Aorta (tissue), 5 donors: ENCODE results near the gene CTF1. TPM values are rescaled to one million over a fixed set of nuclear protein-coding genes. Genes with fewer than 3 reads are reported as not detected.
"Not testable (repeated sequence)": the region's sequence is repeated elsewhere in the genome, so short reads cannot be mapped to it uniquely, and the experiment has no call there.

Experiments
- ATAC-seq: fragments of 200-7000 bp; cut with Tn5 transposase; one replicate; pipeline ENCODE4 v1.9.1; 2022; ENCODE audit warnings: moderate library complexity; ENCODE audit not compliant: low FRiP score
- DNase-seq, 2 donors: peaks; one replicate each; pipeline ENCODE4 v3.0.0-alpha.2; 2020
- H3K27ac ChIP-seq, 2 donors: one replicate each; pipeline ENCODE4 v1.5.1; 2013; ENCODE audit warnings: low read length in 2 of 2, mild to moderate bottlenecking in 2 of 2, moderate library complexity in 2 of 2, control low read depth in 1 of 2, inconsistent platforms in 1 of 2, low read depth in 1 of 2
- H3K27me3 ChIP-seq, 2 donors: one replicate each; pipeline ENCODE4 v1.6.1; 2013; ENCODE audit warnings: control low read depth in 1 of 2, low read length in 1 of 2, mild to moderate bottlenecking in 1 of 2, moderate library complexity in 1 of 2; ENCODE audit not compliant: insufficient read depth in 2 of 2, control insufficient read depth in 1 of 2
- H3K36me3 ChIP-seq, 2 donors: one replicate each; pipeline ENCODE4 v1.6.1; 2013; ENCODE audit warnings: control low read depth in 1 of 2, low read length in 1 of 2, mild to moderate bottlenecking in 1 of 2; ENCODE audit not compliant: insufficient read depth in 2 of 2, control insufficient read depth in 1 of 2
- H3K4me1 ChIP-seq, 2 donors: one replicate each; pipeline ENCODE4 v1.6.1; 2013; ENCODE audit warnings: low read length in 2 of 2, control low read depth in 1 of 2, mild to moderate bottlenecking in 1 of 2, moderate library complexity in 1 of 2; ENCODE audit not compliant: insufficient read depth in 2 of 2, control insufficient read depth in 1 of 2
- H3K4me3 ChIP-seq, 2 donors: one replicate each; pipeline ENCODE4 v1.5.1; 2013; ENCODE audit warnings: low read length in 2 of 2, control low read depth in 1 of 2, mild to moderate bottlenecking in 1 of 2
- H3K9me3 ChIP-seq: one replicate; pipeline ENCODE4 v1.6.1; 2013; ENCODE audit warnings: mild to moderate bottlenecking, low read length; ENCODE audit not compliant: control insufficient read depth
- WGBS, 2 donors: extraction: QIAGEN DNeasy Blood & Tissue Kit; methylation state at CpG; one replicate each; pipeline ENCODE4 v1.1.7; 2013; 5-methylcytosine and 5-hydroxymethylcytosine counted together
- intact Hi-C, 2 donors: fragments of 100-400 bp; cut with DNase I; formaldehyde crosslinking; loops; one replicate each; pipeline versions ENCODE4 v1.14.2 to v1.15.0; 2022
- polyA plus RNA-seq, 2 donors: library from polyadenylated mRNA; stranded (reverse); fragments of 200-250 nt; gene quantifications; one replicate each; pipeline ENCODE4 v1.2.3, GENCODE V29; 2013
- total RNA-seq, 2 donors: library from RNA; stranded (reverse); fragmentation: NEBNext Ultra II Directional; extraction: Animal tissue kit (Norgen Biotek cat#: 25700); gene quantifications; one replicate each; pipeline ENCODE4 v1.2.1, GENCODE V29; 2021
- donor health status: healthy with polysubstance abuse.
- donor health status: Bipolar disorder and iron deficiency.
- donor health status: DM: no; HTN: no; CAD: no.
- donor health status: DM: no; HTN: no; CAD: no.
- donor health status: DM: yes; HTN: yes; CAD: no.

CTF1 gene
- total and polyA plus RNA-seq, 4 donors: 6.2 to 7.9 (median 6.8) TPM

DNA sequence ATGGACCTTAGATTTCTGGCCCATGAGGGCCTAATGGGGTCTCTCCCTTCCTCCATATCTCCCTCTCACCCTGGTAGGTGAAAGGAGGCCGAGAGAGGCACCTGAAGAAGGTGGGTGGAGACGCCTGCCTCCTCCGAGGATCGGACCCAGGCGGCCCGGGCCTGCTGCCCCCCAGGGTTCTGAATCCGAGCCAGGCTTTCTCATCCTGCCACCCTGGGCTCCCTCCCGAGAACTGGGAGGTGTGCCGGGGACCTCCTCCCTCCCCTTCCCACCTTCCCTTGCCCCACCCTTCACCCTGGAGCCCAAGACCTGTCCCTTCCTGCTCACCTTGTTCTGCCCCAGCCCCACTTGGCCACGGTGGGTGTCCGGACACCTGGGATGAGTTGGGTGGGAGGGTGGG is 32.0 kb downstream of the CTF1 start:
- Histone ChIP-seq H3K27me3 (no peaks in the 10 kb centered on the region), H3K27ac (no peak overlapping the region), H3K4me3 (no peak overlapping the region), H3K36me3 (peaks cover 0 to 2% of the 10 kb centered on the region in 2 donors), H3K4me1 (no peaks in the 10 kb centered on the region), H3K9me3 (no peaks in the 10 kb centered on the region)
- 83 to 89% methylated on average over 11 of the region's 11 CpGs for WGBS, 2 donors
- no peak for ATAC-seq
- no peak for DNase-seq
- intact Hi-C loops: no loop called here

DNA sequence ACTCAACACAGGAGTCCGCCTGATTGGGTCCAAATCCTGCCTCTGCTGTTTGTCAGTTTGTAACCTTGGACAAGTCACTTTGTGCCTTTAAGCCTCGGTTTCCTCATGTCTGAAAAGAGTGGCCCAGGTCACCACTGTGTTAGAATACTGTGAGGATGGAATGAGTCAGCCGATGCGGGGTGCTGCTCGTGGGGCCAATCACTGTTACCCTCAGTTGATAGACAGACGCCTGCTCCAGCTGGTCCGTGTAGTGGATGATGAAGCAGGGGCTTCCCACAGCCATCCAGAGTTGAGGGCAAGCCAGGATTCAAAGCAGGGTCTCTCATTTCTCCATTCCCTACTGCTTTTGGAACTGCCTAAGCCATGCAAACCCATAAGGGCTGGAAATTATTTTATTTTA is 32.8 kb downstream of the CTF1 start:
- Histone ChIP-seq H3K4me3 (no peak overlapping the region), H3K27me3 (no peaks in the 10 kb centered on the region), H3K9me3 (no peaks in the 10 kb centered on the region), H3K36me3 (peaks cover 0 to 2% of the 10 kb centered on the region in 2 donors), H3K27ac (no peak overlapping the region), H3K4me1 (no peaks in the 10 kb centered on the region)
- intact Hi-C loops: no loop called here
- 76 to 79% methylated on average over 7 of the region's 7 CpGs for WGBS, 2 donors
- no peak for ATAC-seq
- no peak for DNase-seq

DNA sequence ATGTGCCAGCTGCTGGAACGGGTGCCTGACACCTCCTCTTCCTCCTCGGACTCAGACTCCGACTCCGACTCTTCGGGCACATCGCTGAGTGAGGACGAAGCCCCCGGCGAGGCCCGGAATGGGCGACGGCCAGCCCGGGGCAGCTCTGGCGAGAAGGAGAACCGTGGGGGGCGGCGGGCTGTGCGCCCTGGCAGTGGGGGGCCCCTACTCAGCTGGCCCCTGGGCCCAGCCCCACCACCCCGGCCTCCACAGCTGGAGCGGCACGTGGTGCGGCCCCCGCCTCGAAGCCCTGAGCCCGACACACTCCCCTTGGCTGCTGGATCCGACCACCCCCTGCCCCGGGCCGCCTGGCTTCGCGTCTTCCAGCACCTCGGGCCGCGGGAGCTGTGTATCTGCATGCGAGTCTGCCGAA is 33.8 kb downstream of the CTF1 start:
- Histone ChIP-seq H3K27me3 (no peaks in the 10 kb centered on the region), H3K36me3 (peaks cover 0 to 2% of the 10 kb centered on the region in 2 donors)

DNA sequence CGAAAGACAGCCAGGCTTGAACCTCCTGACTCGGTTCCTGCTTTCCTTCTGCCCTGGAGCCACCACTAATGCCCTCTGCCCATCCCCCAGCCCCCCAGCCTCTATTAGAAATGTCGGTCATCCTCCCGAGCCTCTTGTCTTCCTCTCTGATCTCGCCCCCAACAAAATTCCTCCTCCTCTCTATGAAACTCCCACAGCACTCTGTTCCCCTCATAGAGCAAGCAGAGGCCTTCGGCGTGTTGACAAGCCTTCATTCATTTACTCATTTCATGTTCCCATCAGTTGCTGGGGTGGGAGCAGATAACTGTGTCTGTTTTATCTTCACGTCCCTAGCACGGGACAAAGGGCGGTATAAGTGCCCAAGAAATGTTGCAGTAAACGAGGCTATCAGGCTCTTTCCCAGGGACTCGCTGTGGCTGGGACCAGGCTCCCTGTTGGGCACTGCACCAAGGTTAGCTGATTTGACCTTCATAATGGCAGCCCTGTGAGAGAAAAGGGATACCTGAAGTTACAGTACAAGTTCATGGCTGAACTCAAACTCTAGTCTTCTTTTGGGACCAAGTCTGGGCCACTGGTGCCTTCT is 34.7 kb downstream of the CTF1 start:
- Histone ChIP-seq H3K36me3 (peaks cover 0 to 2% of the 10 kb centered on the region in 2 donors), H3K27ac (no peak overlapping the region), H3K4me1 (no peaks in the 10 kb centered on the region), H3K9me3 (no peaks in the 10 kb centered on the region), H3K4me3 (no peak overlapping the region), H3K27me3 (no peaks in the 10 kb centered on the region)
- intact Hi-C loops: no loop called here
- ATAC-seq (no peak), DNase-seq (no peak)
- WGBS, 2 donors: 73% methylated on average over 12 of the region's 12 CpGs

More for the DNA sequence above, 33.8 kb downstream of the CTF1 start:
- intact Hi-C loops: no loop called here
- Histone ChIP-seq H3K4me3 (no peak overlapping the region), H3K9me3 (no peaks in the 10 kb centered on the region), H3K4me1 (no peaks in the 10 kb centered on the region), H3K27ac (no peak overlapping the region)
- WGBS, 2 donors: 92 to 93% methylated on average over 34 to 35 of the region's 35 CpGs
- ATAC-seq (no peak), DNase-seq (no peak)

DNA sequence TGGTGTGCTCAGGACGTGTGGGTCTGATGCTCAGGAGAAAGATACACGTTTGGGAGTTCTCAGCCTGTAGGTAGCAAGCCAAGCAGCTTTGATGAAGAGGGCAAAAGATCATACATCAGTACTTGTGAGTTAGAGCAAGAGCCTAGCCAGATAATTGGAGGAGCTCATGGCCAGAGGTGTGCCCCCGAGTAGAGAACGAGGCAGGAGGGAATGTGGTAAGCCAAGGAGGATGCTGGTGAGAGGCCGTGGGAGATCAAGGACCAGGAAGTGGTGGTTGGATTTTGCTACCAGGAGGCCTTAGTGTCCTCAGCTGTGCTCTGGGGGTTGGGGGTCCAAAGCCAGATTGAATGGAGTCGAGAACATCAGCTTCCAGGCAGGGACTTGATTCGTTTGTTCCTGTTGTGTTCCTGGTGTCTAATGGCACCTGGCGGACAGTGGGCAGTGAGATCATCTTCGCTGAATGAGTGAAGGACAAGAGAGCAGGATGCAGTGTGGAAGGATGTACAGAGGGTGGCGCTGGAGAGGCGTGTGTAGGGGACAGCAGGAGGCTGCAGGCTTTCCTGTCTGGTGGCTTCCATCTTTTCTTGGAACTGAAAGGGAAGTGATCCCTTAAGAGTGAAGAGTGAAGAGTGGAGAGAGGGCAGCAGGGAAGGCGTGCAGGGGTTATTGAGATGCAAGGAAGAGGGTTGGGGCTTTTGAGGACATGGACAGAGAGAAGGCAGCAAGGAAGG is 38.6 kb downstream of the CTF1 start:
- intact Hi-C loops: no loop called here
- Histone ChIP-seq H3K27ac (no peak overlapping the region), H3K4me1 (no peaks in the 10 kb centered on the region), H3K27me3 (no peaks in the 10 kb centered on the region), H3K9me3 (no peaks in the 10 kb centered on the region), H3K4me3 (no peak overlapping the region), H3K36me3 (peaks cover 0 to 2% of the 10 kb centered on the region in 2 donors)
- ATAC-seq (peak; percentile 14), DNase-seq (no peak)
- WGBS, 2 donors: 69% methylated on average over 12 of the region's 12 CpGs

DNA sequence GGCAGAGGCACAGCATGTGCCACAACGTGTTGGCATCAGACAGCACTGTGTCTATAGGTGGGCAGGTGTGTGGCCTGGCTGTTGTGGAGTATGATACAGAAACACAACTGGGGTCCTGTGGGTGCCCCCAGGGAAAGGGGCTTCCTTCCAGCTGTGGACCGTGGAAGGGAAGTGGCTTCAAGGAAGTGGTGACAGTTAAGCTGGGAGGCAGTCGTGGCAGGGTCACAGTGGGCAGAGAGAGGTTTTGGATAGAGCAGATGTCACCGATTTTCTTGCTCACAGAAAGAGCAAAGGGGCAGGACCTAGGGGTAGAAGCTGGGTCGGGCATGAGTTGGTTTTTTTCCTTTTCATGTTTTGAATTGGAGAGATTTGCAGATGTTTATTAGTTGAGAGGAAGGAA is 41.3 kb downstream of the CTF1 start:
- Histone ChIP-seq H3K27ac (peak overlapping the region in 1 of 2 donors; percentile 85), H3K9me3 (no peaks in the 10 kb centered on the region), H3K4me3 (no peak overlapping the region), H3K36me3 (no peaks in the 10 kb centered on the region), H3K27me3 (no peaks in the 10 kb centered on the region), H3K4me1 (no peaks in the 10 kb centered on the region)
- WGBS, 2 donors: 35 to 37% methylated on average over 5 of the region's 5 CpGs
- ATAC-seq: no peak
- no peak for DNase-seq
- intact Hi-C loops: no loop called here

DNA sequence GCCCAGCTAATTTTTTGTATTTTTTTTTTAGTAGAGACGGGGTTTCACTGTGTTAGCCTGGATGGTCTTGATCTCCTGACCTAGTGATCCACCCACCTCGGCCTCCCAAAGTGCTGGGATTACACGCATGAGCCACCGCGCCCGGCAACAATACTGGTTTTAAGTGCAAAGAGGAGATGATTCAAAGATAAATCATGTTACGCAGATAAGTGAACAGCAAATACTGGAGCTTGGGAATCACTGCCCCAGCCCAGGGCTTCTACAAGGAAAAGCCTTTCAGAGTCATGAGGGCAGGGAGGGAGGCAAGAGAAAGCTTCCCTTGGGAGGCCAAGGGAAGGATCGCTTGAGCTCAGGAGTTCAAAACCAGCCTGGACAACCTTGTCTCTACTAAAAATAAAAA is 43.2 kb downstream of the CTF1 start:
- H3K27me3 ChIP-seq, DNase-seq, H3K4me1 ChIP-seq, H3K36me3 ChIP-seq, H3K4me3 ChIP-seq, intact Hi-C loops, H3K9me3 ChIP-seq, H3K27ac ChIP-seq, ATAC-seq: not testable (repeated sequence)
- 94 to 96% methylated on average over 8 of the region's 8 CpGs for WGBS, 2 donors

DNA sequence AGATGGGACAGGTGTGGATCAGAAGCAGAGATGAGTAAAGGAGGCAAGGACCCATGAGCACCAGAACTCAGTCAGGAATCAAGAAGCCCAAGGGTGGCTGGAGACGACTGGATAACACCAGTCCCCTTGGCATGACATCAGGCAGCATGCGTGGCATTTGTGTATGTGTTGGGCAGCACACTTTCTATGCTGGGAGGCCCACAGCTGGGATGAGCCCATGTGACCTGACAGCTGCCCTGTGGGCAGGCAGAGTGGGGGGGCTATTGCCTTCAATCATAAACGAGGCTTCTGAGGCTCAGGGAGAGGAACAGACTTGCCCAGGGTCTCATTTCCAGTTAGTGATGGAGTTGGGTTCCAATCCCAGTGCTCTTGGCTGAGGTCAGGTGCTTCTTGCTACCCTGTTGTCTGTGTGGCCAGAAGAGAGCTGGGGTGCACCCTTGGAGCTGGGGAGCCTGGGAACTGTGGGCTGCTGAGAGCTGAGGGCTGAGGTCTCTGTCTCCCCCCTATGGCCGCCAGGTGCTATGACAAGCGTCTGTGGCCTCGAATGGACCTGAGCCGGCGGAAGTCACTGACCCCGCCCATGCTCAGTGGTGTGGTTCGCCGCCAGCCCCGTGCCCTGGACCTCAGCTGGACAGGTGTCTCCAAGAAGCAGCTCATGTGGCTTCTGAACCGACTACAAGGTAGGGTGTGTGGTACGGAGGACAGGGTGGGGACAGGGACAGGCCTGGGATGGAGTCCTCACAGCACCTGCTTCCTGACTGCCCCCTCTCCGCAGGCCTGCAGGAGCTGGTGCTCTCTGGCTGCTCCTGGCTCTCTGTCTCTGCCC is 45.4 kb downstream of the CTF1 start:
- intact Hi-C loops: no loop called here
- no peak overlapping the region for H3K4me3 ChIP-seq
- DNase-seq (peak; percentile 88 to 89), ATAC-seq (peak; percentile 89)
- peaks cover 0 to 2% of the 10 kb centered on the region in 2 donors for H3K36me3 ChIP-seq
- 20 to 23% methylated on average over 15 of the region's 15 CpGs for WGBS, 2 donors
- no peak overlapping the region for H3K27ac ChIP-seq
- no peaks in the 10 kb centered on the region for H3K27me3 ChIP-seq
- no peaks in the 10 kb centered on the region for H3K9me3 ChIP-seq
- no peaks in the 10 kb centered on the region for H3K4me1 ChIP-seq
